Liver (tissue), 9 donors: ENCODE measurements around the gene RPS3. TPM values are rescaled to one million over a fixed set of nuclear protein-coding genes. Genes with fewer than 3 reads are reported as not detected.

ENCODE experiments used
- DNase-seq: peaks from one replicate; pipeline ENCODE4 v3.0.0-alpha.2; 2017; ENCODE audit warnings: low spot score
- H3K27ac ChIP-seq, 2 donors: one replicate each; pipeline ENCODE4 v1.7.0; 2013; ENCODE audit warnings: inconsistent platforms in 2 of 2, low read length in 2 of 2, control low read depth in 1 of 2, low read depth in 1 of 2, mild to moderate bottlenecking in 1 of 2
- H3K27me3 ChIP-seq, 4 donors: one replicate each; pipeline versions ENCODE4 v1.6.1 to v1.7.0; 2013; ENCODE audit warnings: low read length in 3 of 4, inconsistent platforms in 1 of 4, mild to moderate bottlenecking in 1 of 4, moderate library complexity in 1 of 4; ENCODE audit not compliant: control insufficient read depth in 4 of 4, insufficient read depth in 4 of 4
- H3K36me3 ChIP-seq, 4 donors: one replicate each; pipeline versions ENCODE4 v1.6.1 to v1.7.0; 2013; ENCODE audit warnings: low read length in 3 of 4, mild to moderate bottlenecking in 3 of 4, low read depth in 1 of 4, moderate library complexity in 1 of 4; ENCODE audit not compliant: control insufficient read depth in 4 of 4, insufficient read depth in 3 of 4
- H3K4me1 ChIP-seq, 4 donors: one replicate each; pipeline versions ENCODE4 v1.6.1 to v1.7.0; 2013; ENCODE audit warnings: low read length in 3 of 4, mild to moderate bottlenecking in 3 of 4, moderate library complexity in 1 of 4; ENCODE audit not compliant: control insufficient read depth in 4 of 4, insufficient read depth in 4 of 4
- H3K4me3 ChIP-seq, 3 donors: one replicate each; pipeline versions ENCODE4 v1.6.1 to v1.7.0; 2013; ENCODE audit warnings: low read length in 3 of 3, control low read depth in 1 of 3, low read depth in 1 of 3, mild to moderate bottlenecking in 1 of 3
- H3K9ac ChIP-seq, 2 donors: one replicate each; pipeline ENCODE4 v1.7.0; 2013; ENCODE audit warnings: low read length in 2 of 2, mild to moderate bottlenecking in 2 of 2, moderate library complexity in 2 of 2, control low read depth in 1 of 2, low read depth in 1 of 2
- H3K9me3 ChIP-seq, 4 donors: one replicate each; pipeline versions ENCODE4 v1.6.1 to v1.7.0; 2013; ENCODE audit warnings: low read length in 3 of 4; ENCODE audit not compliant: control insufficient read depth in 4 of 4
- EGR1 ChIP-seq, 2 donors: IDR thresholded peaks; 2 replicates each; pipeline ENCODE4 v1.6.1; 2016 to 2018; ENCODE audit warnings: antibody characterized with exemption in 2 of 2, low read depth in 2 of 2
- FOXA1 ChIP-seq: IDR thresholded peaks from 2 replicates; pipeline ENCODE4 v1.6.1; 2016; ENCODE audit warnings: antibody characterized with exemption
- FOXA2 ChIP-seq: IDR thresholded peaks from 2 replicates; pipeline ENCODE4 v1.6.1; 2016; ENCODE audit warnings: antibody characterized with exemption
- HNF4A ChIP-seq, 2 donors: conservative IDR thresholded peaks; 2 replicates each; pipeline ENCODE4 v1.6.1; 2016; ENCODE audit warnings: antibody characterized with exemption in 2 of 2, mild to moderate bottlenecking in 2 of 2
- HNF4G ChIP-seq: IDR thresholded peaks from 2 replicates; pipeline ENCODE4 v1.6.1; 2016; ENCODE audit warnings: antibody characterized with exemption
- JUND ChIP-seq, 2 donors: IDR thresholded peaks; 2 replicates each; pipeline ENCODE4 v1.6.1; 2016; ENCODE audit warnings: antibody characterized with exemption in 2 of 2
- NR2F2 ChIP-seq: IDR thresholded peaks from 2 replicates; pipeline ENCODE4 v1.6.1; 2016; ENCODE audit warnings: antibody characterized with exemption
- RAD21 ChIP-seq, 2 donors: IDR thresholded peaks; 2 replicates each; pipeline ENCODE4 v1.6.1; 2016; ENCODE audit warnings: antibody characterized with exemption in 2 of 2, mild to moderate bottlenecking in 2 of 2
- RXRA ChIP-seq, 2 donors: IDR thresholded peaks; 2 replicates each; pipeline ENCODE4 v1.6.1; 2017 to 2018; ENCODE audit warnings: antibody characterized with exemption in 2 of 2, mild to moderate bottlenecking in 1 of 2
- TAF1 ChIP-seq: conservative IDR thresholded peaks from 2 replicates; pipeline ENCODE4 v1.6.1; 2016; ENCODE audit warnings: antibody characterized with exemption, mild to moderate bottlenecking
- YY1 ChIP-seq: IDR thresholded peaks from 2 replicates; pipeline ENCODE4 v1.6.1; 2016; ENCODE audit warnings: antibody characterized with exemption, mild to moderate bottlenecking
- WGBS: extraction: QIAGEN DNeasy Blood & Tissue Kit; methylation state at CpG from one replicate; pipeline ENCODE4 v1.1.7; 2013; 5-methylcytosine and 5-hydroxymethylcytosine counted together
- polyA plus RNA-seq, 2 donors: library from polyadenylated mRNA; stranded (reverse) in 1 of 2; unstranded in 1 of 2; fragments of 200-250 nt in 1 of 2; fragments of >200 nt in 1 of 2; fragmentation: Nextera tagmentation in 1 of 2; extraction: Ambion mirVana in 1 of 2; gene quantifications; one replicate each; pipeline versions ENCODE4 v1.2.1 to v1.2.3, GENCODE V29; 2013 to 2015
- total RNA-seq, 2 donors: library from RNA; depleted of rRNA; stranded (reverse); fragments of >200 nt; gene quantifications; one replicate each; pipeline ENCODE4 v1.2.3, GENCODE V29; 2014
- TF ChIP-seq, protein P1 (sequence below): IDR thresholded peaks from 2 replicates; pipeline ENCODE4 v1.6.1; 2016; ENCODE audit warnings: antibody characterized with exemption
- TF ChIP-seq, protein P2 (sequence below): fragments of 150-350 bp; IDR thresholded peaks from 2 replicates; pipeline ENCODE4 v1.5.1; 2017; ENCODE audit warnings: improper control_type of control experiment, low read depth, low read length; ENCODE audit not compliant: missing input control
- TF ChIP-seq, protein P3 (sequence below): IDR thresholded peaks from 2 replicates; pipeline ENCODE4 v1.6.1; 2016; ENCODE audit warnings: antibody characterized with exemption
- TF ChIP-seq, protein P4 (sequence below): IDR thresholded peaks from 2 replicates; pipeline ENCODE4 v1.6.1; 2016; ENCODE audit warnings: antibody characterized with exemption
- donor health status: healthy.
- donor health status: healthy.
- donor health status: healthy.
- donor health status: healthy.
- donor health status: healthy.

RPS3 gene
- total and polyA plus RNA-seq, 4 donors: 289 to 1,115 (median 492) TPM

DNA sequence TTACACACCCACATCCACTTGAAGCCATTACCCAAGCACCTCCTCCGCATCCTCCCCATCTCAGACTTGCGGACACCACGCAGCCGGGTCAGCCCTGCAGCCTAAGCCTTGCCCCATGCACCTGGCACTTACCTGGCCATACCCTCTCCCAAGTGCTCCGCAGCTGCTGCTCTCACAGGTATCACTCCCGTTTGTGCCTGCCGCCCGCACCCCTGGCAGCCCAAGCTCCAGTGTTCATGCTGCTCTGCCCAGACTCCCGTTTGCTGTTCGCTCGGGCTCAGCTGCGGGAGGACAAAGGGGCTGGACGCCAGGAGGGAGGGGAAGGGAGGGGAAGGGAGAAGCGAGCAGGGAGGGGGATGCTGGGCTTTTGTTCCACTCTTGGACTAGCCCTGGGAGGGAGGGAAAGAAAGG lies 33.6 kb downstream of the RPS3 start, which contains the start of gene KLHL35:
KLHL35 (minus strand) TSS at position 293 of the 411 bp plus-strand sequence. CDS start 2,574 bp downstream, outside the sequence.
- Histone ChIP-seq H3K9me3 (peaks cover 0 to 5% (median 1%) of the 10 kb centered on the region in 4 donors), H3K9ac (no peak within 1 kb of the TSS), H3K36me3 (no peaks in the 10 kb centered on the region), H3K27ac (no peak within 1 kb of the TSS), H3K4me3 (no peak within 1 kb of the TSS), H3K4me1 (peaks cover 4 to 18% (median 6%) of the 10 kb centered on the region in 4 donors), H3K27me3 (peaks cover 0 to 11% (median 5%) of the 10 kb centered on the region in 4 donors)
- no peak for TF ChIP-seq FOXA1
- no peak for TF ChIP-seq HNF4A (conservative IDR thresholded peaks at IDR 0.05)
- TF ChIP-seq EGR1 (IDR thresholded peaks at IDR 0.05; ENCODE audit: low read depth in 2 of 2): no peak
- TF ChIP-seq, protein P1, sequence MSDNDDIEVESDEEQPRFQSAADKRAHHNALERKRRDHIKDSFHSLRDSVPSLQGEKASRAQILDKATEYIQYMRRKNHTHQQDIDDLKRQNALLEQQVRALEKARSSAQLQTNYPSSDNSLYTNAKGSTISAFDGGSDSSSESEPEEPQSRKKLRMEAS: no peak
- TF ChIP-seq NR2F2: no peak
- no peak for TF ChIP-seq YY1
- no peak for TF ChIP-seq JUND (IDR thresholded peaks at IDR 0.05)
- DNase-seq: no peak
- WGBS: 19% methylated on average over 14 of the region's 14 CpGs

DNA sequence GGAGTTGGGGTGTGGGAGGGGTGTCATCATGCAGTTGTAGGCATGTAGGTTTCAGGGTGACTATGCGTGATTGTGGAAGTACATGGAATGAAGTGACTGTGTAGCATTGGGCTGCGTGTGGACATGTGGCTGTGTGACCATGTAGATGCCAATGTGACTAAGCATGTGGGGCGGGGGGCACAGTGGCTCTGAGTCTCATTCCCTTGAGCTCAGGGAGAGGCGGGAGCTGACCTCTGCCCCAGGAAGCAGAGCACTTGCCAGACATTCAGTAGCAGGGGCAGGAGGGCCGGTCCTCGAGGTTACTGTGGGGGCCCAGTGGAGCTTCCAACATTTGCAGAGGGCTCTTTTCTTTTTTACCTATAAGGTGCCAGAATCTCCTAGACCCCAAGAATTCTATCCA lies 34.1 kb downstream of the RPS3 start:
- peaks cover 0 to 5% (median 1%) of the 10 kb centered on the region in 4 donors for H3K9me3 ChIP-seq
- H3K4me1 ChIP-seq: peaks cover 3 to 16% (median 6%) of the 10 kb centered on the region in 4 donors
- no peak overlapping the region for H3K9ac ChIP-seq
- H3K4me3 ChIP-seq: no peak overlapping the region
- H3K27me3 ChIP-seq: peaks cover 0 to 11% (median 5%) of the 10 kb centered on the region in 4 donors
- TF ChIP-seq, protein P2, sequence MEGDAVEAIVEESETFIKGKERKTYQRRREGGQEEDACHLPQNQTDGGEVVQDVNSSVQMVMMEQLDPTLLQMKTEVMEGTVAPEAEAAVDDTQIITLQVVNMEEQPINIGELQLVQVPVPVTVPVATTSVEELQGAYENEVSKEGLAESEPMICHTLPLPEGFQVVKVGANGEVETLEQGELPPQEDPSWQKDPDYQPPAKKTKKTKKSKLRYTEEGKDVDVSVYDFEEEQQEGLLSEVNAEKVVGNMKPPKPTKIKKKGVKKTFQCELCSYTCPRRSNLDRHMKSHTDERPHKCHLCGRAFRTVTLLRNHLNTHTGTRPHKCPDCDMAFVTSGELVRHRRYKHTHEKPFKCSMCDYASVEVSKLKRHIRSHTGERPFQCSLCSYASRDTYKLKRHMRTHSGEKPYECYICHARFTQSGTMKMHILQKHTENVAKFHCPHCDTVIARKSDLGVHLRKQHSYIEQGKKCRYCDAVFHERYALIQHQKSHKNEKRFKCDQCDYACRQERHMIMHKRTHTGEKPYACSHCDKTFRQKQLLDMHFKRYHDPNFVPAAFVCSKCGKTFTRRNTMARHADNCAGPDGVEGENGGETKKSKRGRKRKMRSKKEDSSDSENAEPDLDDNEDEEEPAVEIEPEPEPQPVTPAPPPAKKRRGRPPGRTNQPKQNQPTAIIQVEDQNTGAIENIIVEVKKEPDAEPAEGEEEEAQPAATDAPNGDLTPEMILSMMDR: no peak
- TF ChIP-seq YY1 (no peak), NR2F2 (no peak)
- 81% methylated on average over 6 of the region's 6 CpGs for WGBS
- H3K27ac ChIP-seq: no peak overlapping the region
- DNase-seq: no peak
- no peaks in the 10 kb centered on the region for H3K36me3 ChIP-seq

DNA sequence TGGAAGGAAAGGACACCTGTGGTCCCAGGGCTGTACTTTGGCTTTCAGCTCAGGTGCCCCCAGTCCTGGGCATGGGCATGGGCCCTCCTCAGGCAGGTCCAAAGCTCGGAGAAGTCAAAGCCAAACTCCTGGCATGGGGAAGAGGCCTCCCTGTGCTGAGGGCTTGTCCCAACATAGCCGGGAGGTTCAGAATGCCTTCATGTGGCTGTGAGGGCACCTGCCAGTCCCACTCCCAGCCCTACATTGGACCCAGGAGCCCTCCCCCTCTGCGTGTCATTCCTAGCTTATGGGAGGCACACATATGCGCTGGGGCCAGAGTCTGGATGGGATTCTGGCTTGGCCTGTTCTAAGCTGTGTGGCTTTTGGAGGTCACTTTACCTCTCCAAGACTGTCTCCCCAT lies 34.7 kb downstream of the RPS3 start:
- H3K36me3 ChIP-seq: no peaks in the 10 kb centered on the region
- no peak for DNase-seq
- peaks cover 0 to 9% (median 4%) of the 10 kb centered on the region in 4 donors for H3K27me3 ChIP-seq
- no peak overlapping the region for H3K4me3 ChIP-seq
- 99% methylated on average over 4 of the region's 4 CpGs for WGBS
- TF ChIP-seq RXRA (IDR thresholded peaks at IDR 0.05) (no peak), YY1 (no peak), RAD21 (IDR thresholded peaks at IDR 0.05) (no peak), HNF4A (conservative IDR thresholded peaks at IDR 0.05) (no peak), HNF4G (no peak), JUND (IDR thresholded peaks at IDR 0.05) (no peak), TAF1 (no peak), NR2F2 (no peak), FOXA1 (no peak), FOXA2 (no peak), EGR1 (IDR thresholded peaks at IDR 0.05; ENCODE audit: low read depth in 2 of 2) (no peak)
- TF ChIP-seq, protein P3, sequence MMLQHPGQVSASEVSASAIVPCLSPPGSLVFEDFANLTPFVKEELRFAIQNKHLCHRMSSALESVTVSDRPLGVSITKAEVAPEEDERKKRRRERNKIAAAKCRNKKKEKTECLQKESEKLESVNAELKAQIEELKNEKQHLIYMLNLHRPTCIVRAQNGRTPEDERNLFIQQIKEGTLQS: no peak
- TF ChIP-seq, protein P4, sequence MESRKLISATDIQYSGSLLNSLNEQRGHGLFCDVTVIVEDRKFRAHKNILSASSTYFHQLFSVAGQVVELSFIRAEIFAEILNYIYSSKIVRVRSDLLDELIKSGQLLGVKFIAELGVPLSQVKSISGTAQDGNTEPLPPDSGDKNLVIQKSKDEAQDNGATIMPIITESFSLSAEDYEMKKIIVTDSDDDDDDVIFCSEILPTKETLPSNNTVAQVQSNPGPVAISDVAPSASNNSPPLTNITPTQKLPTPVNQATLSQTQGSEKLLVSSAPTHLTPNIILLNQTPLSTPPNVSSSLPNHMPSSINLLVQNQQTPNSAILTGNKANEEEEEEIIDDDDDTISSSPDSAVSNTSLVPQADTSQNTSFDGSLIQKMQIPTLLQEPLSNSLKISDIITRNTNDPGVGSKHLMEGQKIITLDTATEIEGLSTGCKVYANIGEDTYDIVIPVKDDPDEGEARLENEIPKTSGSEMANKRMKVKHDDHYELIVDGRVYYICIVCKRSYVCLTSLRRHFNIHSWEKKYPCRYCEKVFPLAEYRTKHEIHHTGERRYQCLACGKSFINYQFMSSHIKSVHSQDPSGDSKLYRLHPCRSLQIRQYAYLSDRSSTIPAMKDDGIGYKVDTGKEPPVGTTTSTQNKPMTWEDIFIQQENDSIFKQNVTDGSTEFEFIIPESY: no peak
- TF ChIP-seq, protein P1: no peak
- peaks cover 0 to 5% (median 1%) of the 10 kb centered on the region in 4 donors for H3K9me3 ChIP-seq
- H3K27ac ChIP-seq: no peak overlapping the region
- H3K9ac ChIP-seq: no peak overlapping the region
- peaks cover 3 to 15% (median 6%) of the 10 kb centered on the region in 4 donors for H3K4me1 ChIP-seq
